UCSD-AML1 (cell line): ENCODE data around the gene FAM234A.
"Not testable (repeated sequence)": the region's sequence is repeated elsewhere in the genome, so short reads cannot be mapped to it uniquely, and the experiment has no call there.

Experiments
- DNase-seq: peaks from one replicate; lab custom pipeline; 2025; ENCODE audit not compliant: unreplicated experiment; lab: John Stamatoyannopoulos, UW

Gene FAM234A

GRCh38 chr16:263944-264343, 29.3 kb downstream of the FAM234A start:
- DNase-seq, result no peak

DNA sequence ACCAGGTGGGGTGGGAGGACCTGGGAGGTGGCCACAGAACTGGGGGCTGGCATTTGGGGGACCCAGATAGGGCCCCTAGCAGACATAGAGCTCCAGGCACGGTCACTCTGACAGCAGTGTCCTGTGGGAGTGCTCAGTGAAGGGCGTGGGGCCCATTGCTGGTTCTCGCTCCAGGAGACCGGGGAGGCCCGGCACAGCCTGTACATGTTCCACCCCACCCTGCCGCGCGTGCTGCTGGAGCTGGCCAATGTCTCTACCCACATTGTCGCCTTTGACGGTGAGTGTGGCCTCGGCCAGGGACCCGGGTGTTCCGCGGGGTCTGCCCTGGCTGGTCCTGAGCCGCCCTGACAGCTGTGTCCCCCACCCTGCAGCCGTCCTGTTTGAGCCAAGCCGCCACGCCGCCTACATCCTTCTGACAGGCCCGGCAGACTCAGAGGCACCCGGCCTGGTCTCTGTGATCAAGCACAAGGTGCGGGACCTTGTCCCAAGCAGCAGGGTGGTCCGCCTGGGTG, 29.9 kb downstream of the FAM234A start:
- DNase-seq, result no peak

DNA sequence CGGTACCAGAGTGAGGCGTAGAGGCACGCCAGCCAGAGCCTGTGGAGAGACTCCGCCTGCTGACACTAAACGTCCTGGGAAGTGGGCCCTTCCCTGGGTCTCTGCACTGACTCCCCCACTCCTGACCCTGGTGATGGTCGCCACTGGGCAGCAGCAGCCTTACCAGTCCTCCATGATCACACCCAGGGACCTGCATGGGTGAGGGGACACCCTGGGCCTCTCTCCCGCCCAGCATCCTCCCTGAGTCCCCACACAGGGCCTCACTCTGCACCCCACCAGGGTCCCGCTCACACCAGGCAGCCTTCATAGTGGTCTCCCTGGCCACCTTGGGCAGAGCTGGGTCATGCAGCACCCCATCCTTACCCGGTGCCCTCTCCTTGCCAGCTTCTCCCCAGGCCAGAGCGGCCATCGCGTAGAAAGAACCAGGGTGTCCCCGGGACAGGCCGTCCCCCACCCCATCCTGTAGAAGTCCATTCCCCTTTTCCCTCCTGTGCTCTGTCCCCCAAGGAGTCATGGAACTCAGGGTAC, 30.4 kb downstream of the FAM234A start:
- DNase-seq, result no peak

DNA sequence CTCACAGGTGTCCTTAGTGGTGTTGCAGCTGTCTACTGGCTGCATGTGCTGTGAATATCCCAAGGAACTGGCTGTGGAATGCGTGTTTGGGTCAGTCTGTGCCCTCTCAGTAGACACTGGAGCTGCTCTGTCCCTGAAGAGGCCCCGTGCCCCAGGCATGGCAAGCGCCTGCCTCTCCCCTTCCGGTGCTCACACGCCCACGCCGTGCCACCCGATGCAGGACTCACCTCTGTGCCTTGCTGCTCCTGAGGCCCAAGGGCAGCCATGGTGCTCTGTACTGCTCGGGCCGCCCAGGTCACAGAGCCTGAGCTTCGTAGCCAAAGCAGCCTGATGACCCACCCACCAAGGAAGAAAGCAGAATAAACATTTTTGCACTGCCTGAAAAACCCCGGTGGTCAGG, 31.1 kb downstream of the FAM234A start:
- no peak for DNase-seq

GRCh38 chr16:266258-267164, 31.9 kb downstream of the FAM234A start:
- DNase-seq, result no peak

GRCh38 chr16:267562-267961, 32.9 kb downstream of the FAM234A start:
- DNase-seq, result not testable (repeated sequence)

GRCh38 chr16:268141-269053, 33.8 kb downstream of the FAM234A start:
- DNase-seq, result no peak

GRCh38 chr16:269061-269796, 34.6 kb downstream of the FAM234A start:
- DNase-seq, result no peak

- DNase-seq, result no peak
Measured at GRCh38 chr16:270381-271255, 36.0 kb downstream of the FAM234A start.

GRCh38 chr16:272633-273546, 38.3 kb downstream of the FAM234A start:
- no peak for DNase-seq

DNA sequence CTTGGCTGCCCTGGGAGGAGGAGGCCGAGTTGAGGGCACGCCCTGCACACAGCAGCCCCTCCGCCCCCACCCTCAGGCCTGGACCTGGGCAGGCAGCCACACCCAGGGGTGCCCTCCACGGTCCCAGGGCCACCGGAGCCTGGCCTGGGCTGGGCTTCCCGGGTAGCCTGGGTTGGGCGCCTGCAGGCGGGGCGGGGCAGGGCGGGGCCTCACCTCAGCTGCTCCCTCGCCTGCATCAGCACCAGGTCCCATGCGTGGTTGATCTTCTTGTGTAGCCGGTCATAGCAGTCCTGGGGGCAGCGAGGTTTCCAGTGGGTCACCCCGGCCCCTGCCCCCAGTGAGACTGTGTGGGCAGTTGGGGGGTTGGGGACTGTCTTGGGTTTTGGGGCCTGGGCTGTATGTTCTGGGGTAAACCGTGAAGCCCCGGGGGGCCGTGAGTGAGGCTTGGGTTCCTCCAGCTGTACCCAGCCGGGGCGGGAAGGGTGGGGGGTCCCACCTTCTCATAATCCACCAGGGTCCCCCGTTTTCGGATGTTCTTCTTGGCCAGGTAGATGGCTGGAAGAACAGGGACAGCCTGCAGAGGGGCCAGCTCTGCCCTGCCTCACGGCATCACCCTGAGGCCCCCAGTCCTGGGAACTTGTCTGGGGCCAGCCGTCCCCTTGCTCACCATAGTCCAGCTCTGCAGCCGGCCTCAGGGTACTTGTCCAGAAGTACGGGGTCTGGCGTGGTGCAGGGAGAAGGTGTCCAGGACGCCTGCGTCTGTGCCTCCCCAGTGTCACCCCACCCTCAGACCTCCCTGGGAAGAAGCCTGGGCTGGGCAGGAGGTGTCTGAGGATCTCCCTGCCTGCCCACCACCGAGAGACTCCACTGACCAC, 39.2 kb downstream of the FAM234A start:
- DNase-seq, result no peak

GRCh38 chr16:275041-275641, 40.5 kb downstream of the FAM234A start:
- no peak for DNase-seq

DNA sequence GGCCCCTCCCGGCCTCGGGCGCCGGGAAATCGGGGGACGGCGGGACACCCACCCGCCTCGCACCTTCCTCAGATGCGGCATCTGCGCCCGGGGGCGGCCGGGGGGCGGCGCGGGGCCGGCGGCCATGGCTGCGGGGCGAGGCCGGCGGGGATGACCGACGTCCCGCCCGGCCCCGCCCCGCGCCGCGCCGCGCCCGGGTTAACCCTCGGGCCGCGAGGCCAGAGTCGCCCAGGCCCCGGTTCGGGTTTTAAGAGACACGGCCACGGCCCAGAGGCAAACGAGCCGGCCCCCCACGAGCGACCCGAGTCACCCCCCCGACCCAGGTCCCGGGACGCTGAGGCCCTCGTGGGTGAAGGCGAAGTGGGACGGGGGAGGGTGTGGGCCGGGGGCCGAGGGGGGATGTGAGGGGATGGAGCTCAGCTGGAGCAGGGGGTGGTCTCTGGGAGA, 41.2 kb downstream of the FAM234A start, which contains the start of gene RGS11:
RGS11 (minus strand) TSS at position 159 of the 447 bp plus-strand sequence; CDS start at position 126, 33 bp downstream.
- DNase-seq, result no peak

GRCh38 chr16:276426-277077, 41.9 kb downstream of the FAM234A start:
- no peak for DNase-seq

- peak; percentile 48 for DNase-seq
Measured at GRCh38 chr16:278863-279366, 44.3 kb downstream of the FAM234A start.

- DNase-seq, result no peak
Measured at GRCh38 chr16:279531-279930, 44.9 kb downstream of the FAM234A start.
